ENCODE measurements around the gene YAF2.
A peak's percentile ranks its signal among the peaks of the same experiment; 100 is the strongest.

Gene YAF2

GRCh38 chr12:42145552-42146215 lies 92.4 kb downstream of the YAF2 start:
- peak in 1 of 58 donors; percentile 22 for DNase-seq

GRCh38 chr12:42145197-42145549 lies 92.9 kb downstream of the YAF2 start:
- DNase-seq: peak in 2 of 58 donors; percentile 43 to 64

- DNase-seq: peak; percentile 42 to 93 (median 82)
These were observed 93.4 kb downstream of the YAF2 start, which contains the start of gene GXYLT1 for GRCh38 chr12:42144408-42145196. TSS of gene GXYLT1 (minus strand) at chr12:42144874. CDS start at chr12:42144646, 228 bp downstream.

GRCh38 chr12:42144158-42144407 lies 94.0 kb downstream of the YAF2 start:
- DNase-seq: peak in 7 of 58 donors; percentile 9 to 55 (median 33)

- no peak for DNase-seq
These were observed 94.4 kb downstream of the YAF2 start for GRCh38 chr12:42143452-42144157.

DNA sequence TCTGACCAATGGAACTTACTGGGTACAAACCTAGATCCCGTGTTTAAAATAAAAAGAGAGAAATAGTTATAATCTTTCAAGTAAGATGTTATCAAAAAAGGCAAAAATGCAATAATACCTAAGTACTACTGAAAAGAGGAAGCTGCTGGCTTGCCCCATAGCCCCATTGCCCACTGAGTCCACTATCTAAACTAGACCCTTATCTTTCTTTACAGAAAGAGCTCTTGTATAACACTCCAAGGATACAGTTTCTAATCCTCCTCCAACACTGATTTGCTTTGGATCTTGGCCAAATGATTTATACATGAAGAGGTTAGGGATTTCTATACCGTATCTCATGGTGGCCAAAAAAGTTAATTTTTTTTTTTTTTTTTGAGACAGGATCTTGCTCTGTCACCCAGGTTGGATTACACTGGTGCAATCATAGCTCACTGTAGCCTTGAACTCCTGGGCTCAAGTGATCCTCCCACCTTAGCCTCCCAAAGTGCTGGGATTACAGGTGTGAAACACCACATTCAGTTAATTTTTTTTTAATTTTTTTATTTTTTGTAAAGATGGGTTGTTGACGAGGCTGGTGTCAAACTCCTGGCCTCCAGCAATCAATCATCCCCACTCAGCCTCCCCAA lies 96.0 kb downstream of the YAF2 start:
- DNase-seq: no peak

DNA sequence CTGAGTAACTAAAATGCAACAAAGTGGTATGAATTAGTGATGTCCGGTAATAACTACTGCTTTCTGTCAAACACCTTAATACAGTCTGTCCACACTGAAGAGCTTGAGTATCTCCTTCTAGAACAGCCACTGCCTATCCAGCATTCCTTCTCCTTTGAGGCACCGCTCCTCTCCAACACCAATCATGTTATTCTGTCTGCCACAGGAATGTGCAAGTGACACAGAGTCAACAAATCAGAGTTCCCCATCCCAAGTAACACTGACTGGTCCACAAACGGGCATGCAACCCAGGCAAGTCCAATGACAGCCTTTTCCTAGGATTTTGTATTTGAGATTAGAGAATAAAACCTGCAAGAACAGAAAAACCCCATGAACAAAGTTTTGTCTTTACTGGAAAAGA lies 97.1 kb downstream of the YAF2 start:
- DNase-seq: no peak

- DNase-seq: no peak
These were observed 102.7 kb downstream of the YAF2 start for GRCh38 chr12:42135259-42135814.

DNA sequence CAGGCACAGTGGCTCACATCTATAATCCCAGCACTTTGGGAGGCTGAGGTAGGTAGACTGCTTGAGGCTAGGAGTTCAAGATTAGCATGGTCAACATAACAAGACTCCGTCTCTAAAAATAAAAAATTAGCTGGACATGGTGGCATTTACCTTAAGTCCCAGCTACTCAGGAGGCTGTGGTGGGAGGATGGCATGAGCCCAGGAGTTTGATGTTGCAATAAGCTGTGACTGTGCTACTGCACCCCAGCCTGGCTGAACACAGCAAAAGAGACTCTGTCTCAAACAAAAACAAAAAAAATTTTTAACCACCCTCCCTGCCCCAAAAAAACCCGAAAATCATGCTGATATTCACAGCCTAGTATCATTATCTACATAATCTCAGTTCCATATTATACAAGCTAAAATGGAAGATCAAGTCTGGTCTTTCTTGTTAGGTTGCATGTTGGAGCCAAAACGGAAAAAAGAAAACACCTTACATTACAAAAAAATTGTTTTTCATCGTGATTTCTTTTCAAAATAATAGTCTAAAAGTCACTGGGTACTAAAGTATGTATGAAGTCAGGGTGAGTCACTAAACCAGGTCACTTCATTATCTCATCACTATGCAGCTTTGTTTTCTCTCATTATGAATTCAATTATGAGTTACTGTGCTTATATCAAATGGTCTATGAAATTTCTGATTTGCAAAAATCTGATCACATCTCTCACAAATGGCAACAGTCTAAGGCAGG lies 107.2 kb downstream of the YAF2 start:
- no peak for DNase-seq

DNA sequence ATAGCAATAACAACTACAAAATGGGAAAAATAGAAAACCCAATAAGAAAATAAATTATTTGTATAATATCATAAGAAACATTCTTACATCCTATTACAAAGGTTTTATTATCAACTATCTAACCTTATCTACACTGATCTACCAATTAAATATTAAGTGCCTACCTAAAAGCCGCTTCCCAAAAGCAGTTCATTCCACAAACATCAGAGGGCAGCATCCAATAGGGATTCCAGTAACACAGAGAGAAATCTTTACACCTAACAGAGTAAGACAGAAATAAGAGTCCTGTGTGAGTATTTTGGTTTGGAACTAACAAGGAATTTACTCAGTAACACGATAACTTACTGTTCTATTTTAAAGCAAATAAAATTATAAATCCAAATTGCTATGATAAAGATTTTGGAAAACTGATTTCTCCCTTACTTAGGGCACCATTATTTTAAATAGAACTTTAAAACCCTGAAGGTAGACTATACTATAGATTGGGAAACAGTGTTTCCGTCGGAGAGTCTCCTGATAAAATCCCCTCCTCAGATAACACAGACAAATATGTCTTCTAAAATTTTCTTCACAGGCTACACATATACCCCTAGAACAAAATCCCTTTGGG lies 108.3 kb downstream of the YAF2 start:
- peak in 9 of 58 donors; percentile 2 to 66 (median 18) for DNase-seq

- DNase-seq: no peak
These were observed 109.2 kb downstream of the YAF2 start for GRCh38 chr12:42128888-42129287.

GRCh38 chr12:42128327-42128726 lies 109.7 kb downstream of the YAF2 start:
- no peak for DNase-seq

- no peak for DNase-seq
These were observed 111.1 kb downstream of the YAF2 start for GRCh38 chr12:42126963-42127362.

DNA sequence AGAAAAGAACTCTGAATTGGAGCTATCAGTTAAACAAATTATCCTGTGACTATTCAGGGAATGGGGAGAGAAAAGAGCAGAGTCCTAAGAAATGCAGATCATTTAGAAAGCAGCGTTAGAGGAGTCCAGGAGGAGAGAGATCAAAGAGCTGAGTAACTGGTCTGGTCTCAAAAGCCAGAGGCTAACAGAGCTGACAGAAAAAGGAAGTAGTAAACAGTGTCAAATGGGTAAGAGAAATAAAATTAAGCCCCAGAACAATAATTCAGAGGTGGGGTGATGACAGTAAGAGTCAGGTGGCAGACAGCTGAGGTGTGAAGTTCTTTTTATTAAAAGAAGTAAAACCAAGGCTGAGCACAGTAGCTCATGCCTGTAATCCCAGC lies 112.7 kb downstream of the YAF2 start:
- DNase-seq: no peak

- no peak for DNase-seq
These were observed 113.2 kb downstream of the YAF2 start for GRCh38 chr12:42124764-42125387.

DNA sequence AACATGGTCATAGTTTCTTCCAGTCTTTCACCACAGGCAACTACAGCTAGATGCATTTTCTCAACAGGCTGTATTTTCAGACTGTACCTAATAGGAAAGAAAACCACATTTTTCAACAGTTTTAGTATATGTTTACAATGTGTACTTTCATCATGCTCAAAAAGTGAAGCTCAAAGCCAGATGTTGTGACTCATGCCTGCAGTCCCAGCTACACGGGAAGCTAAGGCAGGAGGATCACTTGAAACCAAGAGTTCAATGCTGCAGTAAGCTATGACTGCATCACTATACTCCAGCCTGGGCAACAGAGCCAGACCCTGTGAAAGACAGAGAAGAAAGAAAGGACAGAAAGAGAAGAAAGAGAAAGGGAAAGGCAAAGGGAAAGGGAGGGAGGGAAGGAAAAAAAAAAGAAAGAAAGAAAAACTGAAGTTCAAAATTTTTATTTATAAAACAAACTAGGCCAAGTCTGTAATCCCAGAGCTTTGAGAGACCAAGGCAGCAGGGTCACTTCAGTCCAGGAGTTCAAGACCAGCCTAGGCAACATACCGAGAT lies 118.9 kb downstream of the YAF2 start:
- no peak for DNase-seq

DNA sequence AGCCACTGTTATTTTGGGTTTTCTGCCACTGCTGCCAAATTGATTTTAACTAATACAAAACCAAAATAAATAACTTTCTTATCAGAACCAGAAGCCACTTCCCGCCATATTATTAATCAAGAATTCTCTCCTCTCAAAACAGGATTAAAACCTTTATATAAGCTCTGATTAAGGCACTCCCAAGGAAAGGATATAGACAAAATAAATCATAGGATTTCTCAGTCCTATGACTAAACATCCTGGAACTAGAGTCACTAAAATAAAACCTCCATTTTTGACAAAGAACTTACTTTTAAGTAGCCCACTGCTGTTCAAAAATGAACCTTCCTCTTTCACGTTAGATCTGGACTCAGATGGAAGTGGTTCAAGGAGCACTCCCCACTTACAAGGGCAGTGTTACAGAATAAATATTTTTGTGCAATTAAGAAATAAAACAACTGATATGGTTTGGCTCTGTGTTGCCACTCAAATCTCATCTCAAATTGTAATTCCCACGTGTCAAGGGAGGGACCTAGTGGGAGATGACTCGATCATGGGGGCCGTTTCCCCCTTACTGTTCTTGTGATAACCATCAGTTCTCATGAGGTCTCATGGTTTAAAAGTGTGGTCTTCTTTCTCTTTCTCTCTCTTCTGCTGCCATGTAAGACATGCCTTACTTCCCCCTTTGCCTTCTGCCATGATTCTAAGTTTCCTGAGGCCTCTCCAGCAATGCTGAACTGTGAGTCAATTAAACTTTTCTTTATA lies 119.7 kb downstream of the YAF2 start:
- no peak for DNase-seq

GRCh38 chr12:42109031-42109430 lies 129.0 kb downstream of the YAF2 start:
- DNase-seq: no peak

Data from anterior cingulate cortex (tissue), 58 donors.